PC-3 (cell line): ENCODE data around the gene SELENOW. TPM values are rescaled to one million over a fixed set of nuclear protein-coding genes. Genes with fewer than 3 reads are reported as not detected.
A peak's percentile ranks its signal among the peaks of the same experiment; 100 is the strongest.
"Not testable (repeated sequence)": the region's sequence is repeated elsewhere in the genome, so short reads cannot be mapped to it uniquely, and the experiment has no call there.

ENCODE experiments used
- ATAC-seq: fragments of 200-7000 bp; cut with Tn5 transposase; 2 replicates; pipeline ENCODE4 v1.9.1; 2020; ENCODE audit warnings: mild to moderate bottlenecking, moderate library complexity
- BruUV-seq: library from RNA; stranded (reverse); fragments of 400-500 nt; replicated peaks from 2 replicates; lab custom pipeline; 2021; lab: Mats Ljungman, UMichigan
- CTCF ChIA-PET: fragments of 300-600 bp; sonication (Branson Sonifier 250); formaldehyde crosslinking; loops from one replicate; lab custom pipeline; 2022; ENCODE audit warnings: antibody characterized with exemption; lab: Charles Lee
- POLR2A ChIA-PET: fragments of 300-600 bp; sonication (Branson Sonifier 250); formaldehyde crosslinking; loops from one replicate; lab custom pipeline; 2022; ENCODE audit warnings: antibody characterized with exemption; ENCODE audit not compliant: unreplicated experiment; lab: Charles Lee
- DNase-seq: peaks from one replicate; pipeline ENCODE4 v3.0.0-alpha.2; 2015
- H2AFZ ChIP-seq: fragments of 300-600 bp; sonication (generic); 2 replicates; pipeline ENCODE4 v1.6.0; 2016; ENCODE audit warnings: antibody characterized with exemption, low read length
- H3F3A ChIP-seq: fragments of 300-600 bp; sonication (generic); one replicate; pipeline ENCODE4 v1.6.0; 2017; ENCODE audit warnings: antibody characterized with exemption, low read length, control low read depth, mild to moderate bottlenecking; ENCODE audit not compliant: unreplicated experiment
- H3K27ac ChIP-seq: fragments of 300-600 bp; sonication (generic); 2 replicates; pipeline ENCODE4 v1.5.1; 2016; ENCODE audit warnings: mild to moderate bottlenecking, low read length
- H3K27me3 ChIP-seq: fragments of 300-600 bp; sonication (generic); 2 replicates; pipeline ENCODE4 v1.6.1; 2016; ENCODE audit warnings: low read length, mixed read lengths
- H3K36me3 ChIP-seq: fragments of 300-600 bp; sonication (generic); 2 replicates; pipeline ENCODE4 v1.6.1; 2016; ENCODE audit warnings: low read depth, mixed run types, low read length, mixed read lengths
- H3K4me1 ChIP-seq: fragments of 300-600 bp; sonication (generic); 2 replicates; pipeline ENCODE4 v1.5.1; 2016; ENCODE audit warnings: low read length; ENCODE audit not compliant: insufficient read depth
- H3K4me2 ChIP-seq: fragments of 300-600 bp; sonication (generic); 2 replicates; pipeline ENCODE4 v1.6.0; 2016; ENCODE audit warnings: low read length
- H3K4me3 ChIP-seq: fragments of 300-600 bp; sonication (generic); 2 replicates; pipeline ENCODE4 v1.5.1; 2016; ENCODE audit warnings: mild to moderate bottlenecking, low read length, mixed read lengths
- H3K79me2 ChIP-seq: fragments of 300-600 bp; sonication (generic); 2 replicates; pipeline ENCODE4 v1.6.1; 2017; ENCODE audit warnings: low read length, mixed read lengths
- H3K9ac ChIP-seq: fragments of 300-600 bp; sonication (generic); 2 replicates; pipeline ENCODE4 v1.6.0; 2016; ENCODE audit warnings: mild to moderate bottlenecking, low read length
- H3K9me2 ChIP-seq: fragments of 300-600 bp; sonication (generic); replicated peaks from 2 replicates; pipeline ENCODE4 v1.6.1; 2016; ENCODE audit warnings: mixed run types, low read length, mixed read lengths
- H3K9me3 ChIP-seq: fragments of 300-600 bp; sonication (generic); 2 replicates; pipeline ENCODE4 v1.6.1; 2016; ENCODE audit warnings: low read length, mixed read lengths
- H4K20me1 ChIP-seq: fragments of 300-600 bp; sonication (generic); 2 replicates; pipeline ENCODE4 v1.6.1; 2016; ENCODE audit warnings: low read length, mixed read lengths
- EZH2 ChIP-seq: fragments of 300-600 bp; sonication (generic); IDR thresholded peaks from one replicate; pipeline ENCODE4 v1.6.1; 2017; ENCODE audit warnings: antibody characterized with exemption, mild to moderate bottlenecking, low read length; ENCODE audit not compliant: unreplicated experiment
- EZH2phosphoT487 ChIP-seq: fragments of 300-600 bp; sonication (generic); IDR thresholded peaks from 2 replicates; pipeline ENCODE4 v1.6.1; 2018; ENCODE audit warnings: mild to moderate bottlenecking, antibody characterized with exemption, low read length, borderline replicate concordance
- intact Hi-C: fragments of 100-400 bp; cut with micrococcal nuclease; formaldehyde crosslinking; loops from 2 replicates; pipeline ENCODE4 v1.9.0; 2023
- total RNA-seq: library from RNA; depleted of rRNA; stranded (reverse); fragments of >200 nt; gene quantifications from 2 replicates; pipeline ENCODE4 v1.2.3, GENCODE V29; 2014
- TF ChIP-seq, protein P1 (sequence below): fragments of 300-600 bp; sonication (generic); conservative IDR thresholded peaks from 2 replicates; pipeline ENCODE4 v1.5.1; 2017; ENCODE audit warnings: antibody characterized with exemption, low read depth, mild to moderate bottlenecking, low read length

SELENOW gene
- total RNA-seq, 1 experiment from 2014 or later: 278 TPM

- Histone ChIP-seq H3K27me3 (no peaks in the 10 kb centered on the region), H3K4me2 (peak within 1 kb of the TSS; percentile 74), H4K20me1 (peaks cover 9% of the 10 kb centered on the region; the same call in 1 of the 2 replicates), H3K27ac (peak within 1 kb of the TSS; percentile 75), H3K36me3 (peaks cover 6% of the 10 kb centered on the region; the same call in 1 of the 2 replicates), H3K79me2 (peaks cover 38% of the 10 kb centered on the region), H3K9me3 (no peaks in the 10 kb centered on the region), H3K9ac (peak within 1 kb of the TSS; percentile 94), H3K4me1 (peaks cover 23% of the 10 kb centered on the region), H3K4me3 (peak within 1 kb of the TSS; percentile 88), H3K9me2 (no peaks in the 10 kb centered on the region), H2AFZ (peak within 1 kb of the TSS; percentile 79), H3F3A (no peaks in the 10 kb centered on the region)
- POLR2A ChIA-PET: no interaction called here
- peak; percentile 52 for ATAC-seq
- TSS peak; percentile 36 for BruUV-seq
- TF ChIP-seq, protein P1, sequence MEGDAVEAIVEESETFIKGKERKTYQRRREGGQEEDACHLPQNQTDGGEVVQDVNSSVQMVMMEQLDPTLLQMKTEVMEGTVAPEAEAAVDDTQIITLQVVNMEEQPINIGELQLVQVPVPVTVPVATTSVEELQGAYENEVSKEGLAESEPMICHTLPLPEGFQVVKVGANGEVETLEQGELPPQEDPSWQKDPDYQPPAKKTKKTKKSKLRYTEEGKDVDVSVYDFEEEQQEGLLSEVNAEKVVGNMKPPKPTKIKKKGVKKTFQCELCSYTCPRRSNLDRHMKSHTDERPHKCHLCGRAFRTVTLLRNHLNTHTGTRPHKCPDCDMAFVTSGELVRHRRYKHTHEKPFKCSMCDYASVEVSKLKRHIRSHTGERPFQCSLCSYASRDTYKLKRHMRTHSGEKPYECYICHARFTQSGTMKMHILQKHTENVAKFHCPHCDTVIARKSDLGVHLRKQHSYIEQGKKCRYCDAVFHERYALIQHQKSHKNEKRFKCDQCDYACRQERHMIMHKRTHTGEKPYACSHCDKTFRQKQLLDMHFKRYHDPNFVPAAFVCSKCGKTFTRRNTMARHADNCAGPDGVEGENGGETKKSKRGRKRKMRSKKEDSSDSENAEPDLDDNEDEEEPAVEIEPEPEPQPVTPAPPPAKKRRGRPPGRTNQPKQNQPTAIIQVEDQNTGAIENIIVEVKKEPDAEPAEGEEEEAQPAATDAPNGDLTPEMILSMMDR: no peak
- TF ChIP-seq EZH2: no peak
- no peak for TF ChIP-seq EZH2phosphoT487
- peak; percentile 94 for DNase-seq
- CTCF ChIA-PET: no interaction called here
- intact Hi-C loops: no loop called here
Measured at GRCh38 chr19:47745010-47745901, 33.2 kb upstream of the SELENOW start, which contains the start of gene NOP53. Gene NOP53 (plus strand): TSS chr19:47745546. CDS start chr19:47745560, 14 bp downstream.

DNA sequence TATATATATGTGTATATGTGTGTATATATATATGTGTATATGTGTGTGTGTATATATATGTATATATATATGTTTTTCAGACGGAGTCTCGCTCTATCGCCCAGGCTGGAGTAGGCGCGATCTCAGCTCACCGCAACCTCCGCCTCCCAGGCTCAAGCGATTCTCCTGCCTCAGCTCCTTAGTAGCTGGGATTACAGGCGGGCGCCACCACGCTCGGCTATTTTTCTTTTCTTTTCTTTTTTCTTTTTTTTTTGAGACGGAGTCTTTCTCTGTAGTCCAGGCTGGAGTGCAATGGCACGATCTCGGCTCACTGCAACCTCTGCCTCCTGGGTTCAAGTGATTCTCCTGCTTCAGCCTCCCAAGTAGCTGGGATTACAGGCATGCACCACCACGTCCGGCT, 32.4 kb upstream of the SELENOW start:
- H3K9ac ChIP-seq: peak overlapping the region; percentile 94
- CTCF ChIA-PET: not testable (repeated sequence)

GRCh38 chr19:47749326-47749725, 29.2 kb upstream of the SELENOW start:
- Histone ChIP-seq H3K4me1 (peaks cover 10% of the 10 kb centered on the region; the same call in 1 of the 2 replicates), H3K4me2 (no peak overlapping the region), H4K20me1 (peaks cover 9% of the 10 kb centered on the region; the same call in 1 of the 2 replicates), H2AFZ (no peak overlapping the region), H3K9ac (no peak overlapping the region), H3K27ac (no peak overlapping the region), H3K9me3 (no peaks in the 10 kb centered on the region), H3F3A (no peaks in the 10 kb centered on the region), H3K36me3 (peaks cover 19% of the 10 kb centered on the region), H3K27me3 (no peaks in the 10 kb centered on the region), H3K9me2 (no peaks in the 10 kb centered on the region), H3K79me2 (peaks cover 38% of the 10 kb centered on the region), H3K4me3 (no peak overlapping the region)
- no peak for TF ChIP-seq EZH2
- no peak for TF ChIP-seq EZH2phosphoT487
- TF ChIP-seq, protein P1: no peak
- ATAC-seq (no peak), DNase-seq (no peak)
- CTCF ChIA-PET: no interaction called here
- intact Hi-C loops: no loop called here
- no TSS peak for BruUV-seq
- POLR2A ChIA-PET: no interaction called here

More for the DNA sequence above, 32.4 kb upstream of the SELENOW start:
- peak overlapping the region; percentile 74 for H3K4me2 ChIP-seq
- H3K9me3 ChIP-seq, H3K27ac ChIP-seq, DNase-seq, H3K36me3 ChIP-seq, POLR2A ChIA-PET, H3F3A ChIP-seq, H3K27me3 ChIP-seq, ATAC-seq, H4K20me1 ChIP-seq, intact Hi-C loops, H2AFZ ChIP-seq, H3K9me2 ChIP-seq: not testable (repeated sequence)
- peaks cover 38% of the 10 kb centered on the region for H3K79me2 ChIP-seq
- peaks cover 23% of the 10 kb centered on the region for H3K4me1 ChIP-seq
- H3K4me3 ChIP-seq: peak overlapping the region; percentile 88
- BruUV-seq: TSS peak; percentile 60
